Tibial artery (tissue), 4 donors: ENCODE measurements around the gene TDRD1.

Source experiments
- DNase-seq, 2 donors: peaks; one replicate each; pipeline ENCODE4 v3.0.0-alpha.2; 2019
- H3K27ac ChIP-seq, 2 donors: fragments of 200-600 bp; sonication (generic) in 1 of 2; 1 replicate in 1 of 2; 2 replicates in 1 of 2; pipeline ENCODE4 v1.5.1; 2018 to 2019; ENCODE audit warnings: mild to moderate bottlenecking in 1 of 2
- H3K27me3 ChIP-seq, 2 donors: fragments of 200-600 bp; sonication (generic) in 1 of 2; one replicate each; pipeline versions ENCODE4 v1.5.1 to v1.6.0; 2016 to 2019
- H3K36me3 ChIP-seq, 3 donors: fragments of 200-600 bp; sonication (generic) in 2 of 3; one replicate each; pipeline ENCODE4 v1.5.1; 2016 to 2019; ENCODE audit warnings: mild to moderate bottlenecking in 2 of 3
- H3K4me1 ChIP-seq, 4 donors: fragments of 200-600 bp; sonication (generic) in 2 of 4; 1 replicate in 3 of 4; 2 replicates in 1 of 4; pipeline ENCODE4 v1.5.1; 2016 to 2019
- H3K4me3 ChIP-seq, 2 donors: fragments of 200-600 bp; sonication (generic) in 1 of 2; 1 replicate in 1 of 2; 2 replicates in 1 of 2; pipeline ENCODE4 v1.5.1; 2018 to 2019; ENCODE audit warnings: mild to moderate bottlenecking in 2 of 2
- H3K9me3 ChIP-seq, 3 donors: fragments of 200-600 bp; sonication (generic) in 1 of 3; one replicate each; pipeline ENCODE4 v1.5.1; 2016 to 2019
- intact Hi-C: fragments of 100-400 bp; cut with DNase I; formaldehyde crosslinking; loops from one replicate; pipeline ENCODE4 v1.15.0; 2023; ENCODE audit warnings: low total_unique reads
- TF ChIP-seq, protein P1 (sequence below), 2 experiments: fragments of 200-600 bp in 1 of 2; fragments of 450-650 bp in 1 of 2; IDR thresholded peaks; one replicate each; pipeline ENCODE4 v1.5.1; 2017 to 2019; ENCODE audit warnings: antibody characterized with exemption in 2 of 2, mild to moderate bottlenecking in 1 of 2, moderate library complexity in 1 of 2

The TDRD1 gene

GRCh38 chr10:114233482-114233881 is 54.3 kb downstream of the TDRD1 start:
- no peak for DNase-seq
- H3K4me3 ChIP-seq, result no peak overlapping the region
- H3K27me3 ChIP-seq, result peaks cover 0 to 64% of the 10 kb centered on the region in 2 donors
- intact Hi-C loops, result no loop called here
- no peaks in the 10 kb centered on the region for H3K36me3 ChIP-seq
- TF ChIP-seq, protein P1, sequence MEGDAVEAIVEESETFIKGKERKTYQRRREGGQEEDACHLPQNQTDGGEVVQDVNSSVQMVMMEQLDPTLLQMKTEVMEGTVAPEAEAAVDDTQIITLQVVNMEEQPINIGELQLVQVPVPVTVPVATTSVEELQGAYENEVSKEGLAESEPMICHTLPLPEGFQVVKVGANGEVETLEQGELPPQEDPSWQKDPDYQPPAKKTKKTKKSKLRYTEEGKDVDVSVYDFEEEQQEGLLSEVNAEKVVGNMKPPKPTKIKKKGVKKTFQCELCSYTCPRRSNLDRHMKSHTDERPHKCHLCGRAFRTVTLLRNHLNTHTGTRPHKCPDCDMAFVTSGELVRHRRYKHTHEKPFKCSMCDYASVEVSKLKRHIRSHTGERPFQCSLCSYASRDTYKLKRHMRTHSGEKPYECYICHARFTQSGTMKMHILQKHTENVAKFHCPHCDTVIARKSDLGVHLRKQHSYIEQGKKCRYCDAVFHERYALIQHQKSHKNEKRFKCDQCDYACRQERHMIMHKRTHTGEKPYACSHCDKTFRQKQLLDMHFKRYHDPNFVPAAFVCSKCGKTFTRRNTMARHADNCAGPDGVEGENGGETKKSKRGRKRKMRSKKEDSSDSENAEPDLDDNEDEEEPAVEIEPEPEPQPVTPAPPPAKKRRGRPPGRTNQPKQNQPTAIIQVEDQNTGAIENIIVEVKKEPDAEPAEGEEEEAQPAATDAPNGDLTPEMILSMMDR (IDR thresholded peaks at IDR 0.05), result no peak
- H3K9me3 ChIP-seq, result peaks cover 0 to 4% (median 0%) of the 10 kb centered on the region in 3 donors
- H3K4me1 ChIP-seq, result no peaks in the 10 kb centered on the region
- H3K27ac ChIP-seq, result no peak overlapping the region

DNA sequence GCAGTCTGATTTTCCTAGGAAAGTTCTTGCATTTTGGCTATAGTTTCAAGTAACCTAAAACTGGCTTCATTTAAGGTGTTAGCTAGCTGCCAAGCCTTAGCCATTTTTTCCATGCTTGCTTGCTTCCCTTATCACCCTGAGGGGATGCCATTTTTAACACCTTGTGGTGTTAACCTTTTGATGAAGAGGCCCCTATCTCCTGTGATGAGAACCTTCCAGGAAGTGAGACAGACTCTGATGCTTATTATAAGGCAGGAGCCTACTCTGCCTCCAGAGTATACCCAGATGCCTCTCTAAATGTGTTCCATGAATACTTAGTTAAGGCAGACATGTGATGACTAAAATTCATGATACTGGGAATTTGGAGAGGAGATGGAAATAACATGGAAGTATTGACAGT is 55.0 kb downstream of the TDRD1 start:
- Histone ChIP-seq H3K36me3 (no peaks in the 10 kb centered on the region), H3K4me3 (no peak overlapping the region), H3K27ac (no peak overlapping the region), H3K27me3 (peaks cover 0 to 66% of the 10 kb centered on the region in 2 donors), H3K4me1 (peaks cover 0 to 2% (median 2%) of the 10 kb centered on the region in 4 donors), H3K9me3 (no peaks in the 10 kb centered on the region)
- TF ChIP-seq, protein P1 (IDR thresholded peaks at IDR 0.05), result no peak
- no peak for DNase-seq
- intact Hi-C loops, result no loop called here

GRCh38 chr10:114239117-114239993 is 60.2 kb downstream of the TDRD1 start, which contains the start of gene VWA2:
Gene VWA2, plus strand, starts transcription at chr10:114239254. Its CDS starts 9,460 bp downstream, at chr10:114248714.
- Histone ChIP-seq H3K27me3 (peaks cover 0 to 75% of the 10 kb centered on the region in 2 donors), H3K36me3 (no peaks in the 10 kb centered on the region), H3K4me1 (peaks cover 0 to 10% (median 8%) of the 10 kb centered on the region in 4 donors), H3K27ac (no peak within 1 kb of the TSS), H3K9me3 (no peaks in the 10 kb centered on the region), H3K4me3 (peak within 1 kb of the TSS in 1 of 2 donors; percentile 30)
- DNase-seq, result no peak
- TF ChIP-seq, protein P1 (IDR thresholded peaks at IDR 0.05), result no peak
- intact Hi-C loops, result no loop called here

- H3K36me3 ChIP-seq, result no peaks in the 10 kb centered on the region
- peaks cover 0 to 10% (median 8%) of the 10 kb centered on the region in 4 donors for H3K4me1 ChIP-seq
- TF ChIP-seq, protein P1 (IDR thresholded peaks at IDR 0.05), result no peak
- intact Hi-C loops, result no loop called here
- no peak overlapping the region for H3K27ac ChIP-seq
- H3K9me3 ChIP-seq, result no peaks in the 10 kb centered on the region
- DNase-seq, result no peak
- H3K4me3 ChIP-seq, result no peak overlapping the region
- H3K27me3 ChIP-seq, result peaks cover 0 to 76% of the 10 kb centered on the region in 2 donors
Measured at GRCh38 chr10:114239994-114240345, 60.8 kb downstream of the TDRD1 start.

DNA sequence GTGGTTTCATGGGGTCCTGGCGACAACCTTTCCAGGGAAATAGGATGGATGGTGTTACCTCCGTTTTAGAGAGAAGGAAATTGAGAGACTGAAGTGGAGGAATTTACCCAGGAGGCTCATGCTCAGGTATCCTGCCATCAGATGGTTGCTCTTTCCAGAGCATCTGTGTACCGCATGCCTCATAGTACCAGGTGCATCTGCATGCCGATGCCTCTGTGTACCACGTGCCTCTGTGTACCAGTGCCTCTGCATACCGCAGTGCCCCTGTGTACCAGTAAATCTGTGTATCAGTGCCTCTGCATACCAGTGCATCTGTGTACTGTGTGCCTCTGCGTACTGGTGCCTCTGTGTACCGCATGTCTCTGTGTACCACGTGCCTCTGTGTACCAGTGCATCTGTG is 63.1 kb downstream of the TDRD1 start:
- Histone ChIP-seq H3K27me3 (peaks cover 0 to 57% of the 10 kb centered on the region in 2 donors), H3K36me3 (no peaks in the 10 kb centered on the region), H3K27ac (no peak overlapping the region), H3K9me3 (no peaks in the 10 kb centered on the region), H3K4me3 (no peak overlapping the region), H3K4me1 (peaks cover 0 to 12% (median 8%) of the 10 kb centered on the region in 4 donors)
- intact Hi-C loops, result no loop called here
- TF ChIP-seq, protein P1 (IDR thresholded peaks at IDR 0.05), result no peak
- no peak for DNase-seq
